ENCODE data around the gene GALNT14. TPM values are rescaled to one million over a fixed set of nuclear protein-coding genes. Genes with fewer than 3 reads are reported as not detected.

Gene GALNT14
- total RNA-seq, 1 donor from 2014 or later = 0.83 TPM

GRCh38 chr2:30940839-30941238, 197.4 kb downstream of the GALNT14 start:
- Histone ChIP-seq H3K4me1 (no peaks in the 10 kb centered on the region), H3K4me3 (no peak overlapping the region), H3K27ac (no peak overlapping the region), H3K9me3 (no peaks in the 10 kb centered on the region), H3K36me3 (no peaks in the 10 kb centered on the region), H3K27me3 (ENCODE audit: low read depth) (no peaks in the 10 kb centered on the region)
- no peak for TF ChIP-seq CTCF (IDR thresholded peaks at IDR 0.05)
- DNase-seq (no peak), ATAC-seq (no peak)
- intact Hi-C loops (cut with DNase I) = no loop called here

GRCh38 chr2:30939364-30939763, 198.9 kb downstream of the GALNT14 start:
- Histone ChIP-seq H3K36me3 (no peaks in the 10 kb centered on the region), H3K9me3 (no peaks in the 10 kb centered on the region), H3K27me3 (ENCODE audit: low read depth) (no peaks in the 10 kb centered on the region), H3K4me3 (no peak overlapping the region), H3K27ac (no peak overlapping the region), H3K4me1 (no peaks in the 10 kb centered on the region)
- DNase-seq (no peak), ATAC-seq (no peak)
- intact Hi-C loops (cut with DNase I) = no loop called here
- no peak for TF ChIP-seq CTCF (IDR thresholded peaks at IDR 0.05)

GRCh38 chr2:30938196-30938595, 200.0 kb downstream of the GALNT14 start:
- H3K9me3 ChIP-seq = no peaks in the 10 kb centered on the region

GRCh38 chr2:30936977-30937376, 201.3 kb downstream of the GALNT14 start:
- TF ChIP-seq CTCF (IDR thresholded peaks at IDR 0.05) = no peak
- ATAC-seq (no peak), DNase-seq (no peak)
- intact Hi-C loops (cut with DNase I) = no loop called here
- Histone ChIP-seq H3K27ac (no peak overlapping the region), H3K9me3 (no peaks in the 10 kb centered on the region), H3K4me1 (no peaks in the 10 kb centered on the region), H3K27me3 (ENCODE audit: low read depth) (no peaks in the 10 kb centered on the region), H3K36me3 (no peaks in the 10 kb centered on the region), H3K4me3 (no peak overlapping the region)

More at GRCh38 chr2:30938196-30938595, 200.0 kb downstream of the GALNT14 start:
- H3K27me3 ChIP-seq (ENCODE audit: low read depth) = no peaks in the 10 kb centered on the region
- H3K27ac ChIP-seq = no peak overlapping the region
- intact Hi-C loops (cut with DNase I) = no loop called here
- H3K4me1 ChIP-seq = no peaks in the 10 kb centered on the region
- no peak for DNase-seq
- no peak for TF ChIP-seq CTCF (IDR thresholded peaks at IDR 0.05)
- no peaks in the 10 kb centered on the region for H3K36me3 ChIP-seq
- ATAC-seq = no peak
- no peak overlapping the region for H3K4me3 ChIP-seq

GRCh38 chr2:30935795-30936194, 202.4 kb downstream of the GALNT14 start:
- intact Hi-C loops (cut with DNase I) = no loop called here
- TF ChIP-seq CTCF (IDR thresholded peaks at IDR 0.05) = no peak
- no peaks in the 10 kb centered on the region for H3K9me3 ChIP-seq
- DNase-seq = no peak
- H3K4me3 ChIP-seq = no peak overlapping the region
- no peak for ATAC-seq
- no peaks in the 10 kb centered on the region for H3K27me3 ChIP-seq (ENCODE audit: low read depth)
- no peaks in the 10 kb centered on the region for H3K36me3 ChIP-seq
- H3K4me1 ChIP-seq = no peaks in the 10 kb centered on the region
- H3K27ac ChIP-seq = no peak overlapping the region

GRCh38 chr2:30934066-30934465, 204.2 kb downstream of the GALNT14 start:
- intact Hi-C loops (cut with DNase I) = no loop called here
- no peak for ATAC-seq
- Histone ChIP-seq H3K36me3 (no peaks in the 10 kb centered on the region), H3K4me1 (no peaks in the 10 kb centered on the region), H3K27me3 (ENCODE audit: low read depth) (no peaks in the 10 kb centered on the region), H3K9me3 (no peaks in the 10 kb centered on the region), H3K27ac (no peak overlapping the region), H3K4me3 (no peak overlapping the region)
- DNase-seq = no peak
- no peak for TF ChIP-seq CTCF (IDR thresholded peaks at IDR 0.05)
